DOHH2 (cell line): ENCODE results near the gene CNTNAP2.

Source experiments
- CTCF ChIP-seq: fragments of 200-600 bp; sonication (generic); IDR thresholded peaks from one replicate; pipeline ENCODE4 v1.5.1; 2014; ENCODE audit warnings: antibody characterized with exemption, mild to moderate bottlenecking, low read depth, low read length; ENCODE audit not compliant: poor library complexity, severe bottlenecking
- EZH2phosphoT487 ChIP-seq: fragments of 200-600 bp; sonication (generic); IDR thresholded peaks from 2 replicates; pipeline ENCODE4 v1.6.1; 2017; ENCODE audit warnings: borderline replicate concordance, mild to moderate bottlenecking, antibody characterized with exemption, low read length, moderate library complexity, mixed read lengths

GRCh38 chr7:147510923-147511322, 1394.3 kb downstream of the CNTNAP2 start:
- TF ChIP-seq CTCF, result no peak
- no peak for TF ChIP-seq EZH2phosphoT487
